Activated T-cell treated with anti-CD3 and anti-CD28 coated beads, Interleukin-2, amount 50 U/mL, for 4 hours (primary cell): ENCODE results near the gene RAPGEF2. TPM values are rescaled to one million over a fixed set of nuclear protein-coding genes. Genes with fewer than 3 reads are reported as not detected.

Experiments used
- ATAC-seq, 2 donors: fragments of 200-7000 bp; cut with Tn5 transposase; one replicate each; pipeline ENCODE4 v1.10.0; 2021
- DNase-seq: peaks from one replicate; pipeline ENCODE4 v3.0.0-alpha.2; 2020
- H3K27me3 Mint-ChIP-seq: one replicate; pipeline ENCODE4 v1.8.0; 2021; ENCODE audit warnings: low read depth, mixed read lengths
- H3K36me3 Mint-ChIP-seq: one replicate; pipeline ENCODE4 v1.8.0; 2022; ENCODE audit warnings: mixed read lengths; ENCODE audit not compliant: insufficient read depth
- H3K4me1 Mint-ChIP-seq: one replicate; pipeline ENCODE4 v1.8.0; 2021; ENCODE audit warnings: low read depth, mixed read lengths
- H3K4me3 Mint-ChIP-seq: one replicate; pipeline ENCODE4 v1.8.0; 2021; ENCODE audit warnings: mild to moderate bottlenecking, moderate library complexity, mixed read lengths
- H3K9me3 Mint-ChIP-seq: one replicate; pipeline ENCODE4 v1.8.0; 2021; ENCODE audit warnings: mixed read lengths
- total RNA-seq, 3 donors: library from RNA; stranded (reverse); gene quantifications; one replicate each; pipeline ENCODE4 v1.2.1, GENCODE V29; 2021

RAPGEF2 gene
- total RNA-seq, 3 donors from 2014 or later: 47.8 to 50.0 (median 49.3) TPM

- no peak for ATAC-seq
- H3K27me3 Mint-ChIP-seq: no peaks in the 10 kb centered on the region
- H3K36me3 Mint-ChIP-seq: peaks cover 7% of the 10 kb centered on the region
- H3K4me3 Mint-ChIP-seq: no peak overlapping the region
- H3K9me3 Mint-ChIP-seq: no peaks in the 10 kb centered on the region
- H3K4me1 Mint-ChIP-seq: no peaks in the 10 kb centered on the region
- DNase-seq: no peak
Measured at GRCh38 chr4:159278399-159278798, 175.5 kb downstream of the RAPGEF2 start.

GRCh38 chr4:159279084-159279483 is 176.2 kb downstream of the RAPGEF2 start:
- DNase-seq (no peak), ATAC-seq (no peak)
- Mint-ChIP-seq H3K36me3 (peaks cover 9% of the 10 kb centered on the region), H3K27me3 (no peaks in the 10 kb centered on the region), H3K4me3 (no peak overlapping the region), H3K9me3 (no peaks in the 10 kb centered on the region), H3K4me1 (no peaks in the 10 kb centered on the region)

- no peak for DNase-seq
- Mint-ChIP-seq H3K9me3 (no peaks in the 10 kb centered on the region), H3K4me1 (no peaks in the 10 kb centered on the region), H3K27me3 (no peaks in the 10 kb centered on the region), H3K4me3 (no peak overlapping the region), H3K36me3 (peaks cover 10% of the 10 kb centered on the region)
- no peak for ATAC-seq
Measured at GRCh38 chr4:159280442-159281172, 177.7 kb downstream of the RAPGEF2 start.

GRCh38 chr4:159281771-159282170 is 178.9 kb downstream of the RAPGEF2 start:
- Mint-ChIP-seq H3K4me1 (no peaks in the 10 kb centered on the region), H3K9me3 (no peaks in the 10 kb centered on the region), H3K4me3 (no peak overlapping the region), H3K36me3 (peaks cover 13% of the 10 kb centered on the region), H3K27me3 (no peaks in the 10 kb centered on the region)
- DNase-seq (no peak), ATAC-seq (no peak)

GRCh38 chr4:159282329-159282728 is 179.4 kb downstream of the RAPGEF2 start:
- Mint-ChIP-seq H3K9me3 (no peaks in the 10 kb centered on the region), H3K27me3 (no peaks in the 10 kb centered on the region), H3K36me3 (peaks cover 13% of the 10 kb centered on the region), H3K4me3 (no peak overlapping the region), H3K4me1 (no peaks in the 10 kb centered on the region)
- no peak for ATAC-seq
- no peak for DNase-seq

- no peaks in the 10 kb centered on the region for H3K4me1 Mint-ChIP-seq
- DNase-seq (no peak), ATAC-seq (no peak)
- no peak overlapping the region for H3K4me3 Mint-ChIP-seq
- H3K27me3 Mint-ChIP-seq: no peaks in the 10 kb centered on the region
- peaks cover 13% of the 10 kb centered on the region for H3K36me3 Mint-ChIP-seq
- no peaks in the 10 kb centered on the region for H3K9me3 Mint-ChIP-seq
Measured at GRCh38 chr4:159282944-159283343, 180.1 kb downstream of the RAPGEF2 start.

GRCh38 chr4:159283696-159284095 is 180.8 kb downstream of the RAPGEF2 start:
- DNase-seq (no peak), ATAC-seq (no peak)
- Mint-ChIP-seq H3K36me3 (peaks cover 13% of the 10 kb centered on the region), H3K27me3 (no peaks in the 10 kb centered on the region), H3K4me1 (no peaks in the 10 kb centered on the region), H3K4me3 (no peak overlapping the region), H3K9me3 (no peaks in the 10 kb centered on the region)

GRCh38 chr4:159284113-159284512 is 181.2 kb downstream of the RAPGEF2 start:
- no peak overlapping the region for H3K4me3 Mint-ChIP-seq
- no peaks in the 10 kb centered on the region for H3K9me3 Mint-ChIP-seq
- H3K36me3 Mint-ChIP-seq: peaks cover 10% of the 10 kb centered on the region
- ATAC-seq: no peak
- no peaks in the 10 kb centered on the region for H3K4me1 Mint-ChIP-seq
- DNase-seq: no peak
- no peaks in the 10 kb centered on the region for H3K27me3 Mint-ChIP-seq

- no peak for ATAC-seq
- Mint-ChIP-seq H3K27me3 (no peaks in the 10 kb centered on the region), H3K4me1 (no peaks in the 10 kb centered on the region), H3K36me3 (peaks cover 6% of the 10 kb centered on the region), H3K9me3 (no peaks in the 10 kb centered on the region), H3K4me3 (no peak overlapping the region)
- DNase-seq: no peak
Measured at GRCh38 chr4:159284733-159285132, 181.9 kb downstream of the RAPGEF2 start.

- Mint-ChIP-seq H3K4me1 (no peaks in the 10 kb centered on the region), H3K27me3 (no peaks in the 10 kb centered on the region), H3K9me3 (no peaks in the 10 kb centered on the region), H3K4me3 (no peak overlapping the region), H3K36me3 (peaks cover 6% of the 10 kb centered on the region)
- DNase-seq (no peak), ATAC-seq (no peak)
Measured at GRCh38 chr4:159287767-159288166, 184.9 kb downstream of the RAPGEF2 start.

- ATAC-seq: no peak
- Mint-ChIP-seq H3K4me1 (no peaks in the 10 kb centered on the region), H3K27me3 (no peaks in the 10 kb centered on the region), H3K36me3 (peaks cover 3% of the 10 kb centered on the region), H3K4me3 (no peak overlapping the region), H3K9me3 (no peaks in the 10 kb centered on the region)
- DNase-seq: no peak
Measured at GRCh38 chr4:159289682-159290081, 186.8 kb downstream of the RAPGEF2 start.

- no peak for ATAC-seq
- no peak overlapping the region for H3K4me3 Mint-ChIP-seq
- H3K36me3 Mint-ChIP-seq: peaks cover 3% of the 10 kb centered on the region
- no peaks in the 10 kb centered on the region for H3K4me1 Mint-ChIP-seq
- H3K27me3 Mint-ChIP-seq: no peaks in the 10 kb centered on the region
- H3K9me3 Mint-ChIP-seq: no peaks in the 10 kb centered on the region
- no peak for DNase-seq
Measured at GRCh38 chr4:159290321-159291030, 187.6 kb downstream of the RAPGEF2 start.

- peaks cover 5% of the 10 kb centered on the region for H3K4me1 Mint-ChIP-seq
- H3K9me3 Mint-ChIP-seq: no peaks in the 10 kb centered on the region
- H3K36me3 Mint-ChIP-seq: peaks cover under 1% of the 10 kb centered on the region
- H3K27me3 Mint-ChIP-seq: no peaks in the 10 kb centered on the region
- no peak overlapping the region for H3K4me3 Mint-ChIP-seq
- ATAC-seq (no peak), DNase-seq (no peak)
Measured at GRCh38 chr4:159291176-159291575, 188.3 kb downstream of the RAPGEF2 start.

- Mint-ChIP-seq H3K4me3 (no peak overlapping the region), H3K4me1 (peaks cover 9% of the 10 kb centered on the region), H3K36me3 (no peaks in the 10 kb centered on the region), H3K27me3 (no peaks in the 10 kb centered on the region), H3K9me3 (no peaks in the 10 kb centered on the region)
- DNase-seq (no peak), ATAC-seq (no peak)
Measured at GRCh38 chr4:159292137-159292896, 189.4 kb downstream of the RAPGEF2 start.
